Measurements from ENCODE around the gene ARL4C.

Gene ARL4C

GRCh38 chr2:234447189-234447588 lies 49.7 kb downstream of the ARL4C start:
- DNase-seq (ENCODE audit: low read depth in 2 of 2), result no peak

GRCh38 chr2:234446404-234447076 lies 50.3 kb downstream of the ARL4C start:
- peak; percentile 46 to 66 for DNase-seq (ENCODE audit: low read depth in 2 of 2)

GRCh38 chr2:234444893-234445292 lies 52.0 kb downstream of the ARL4C start:
- DNase-seq (ENCODE audit: low read depth in 2 of 2), result no peak

GRCh38 chr2:234444242-234444730 lies 52.6 kb downstream of the ARL4C start:
- no peak for DNase-seq (ENCODE audit: low read depth in 2 of 2)
